LNCaP clone FGC (cell line): ENCODE results near the gene HTR4.
"Not testable (repeated sequence)": the region's sequence is repeated elsewhere in the genome, so short reads cannot be mapped to it uniquely, and the experiment has no call there.

Experiments used
- DNase-seq: peaks from one replicate; pipeline ENCODE4 v3.0.0-alpha.2; 2011; ENCODE audit warnings: low read depth
- H3K4me3 ChIP-seq: 2 replicates; pipeline ENCODE4 v1.5.1; 2011; ENCODE audit warnings: mild to moderate bottlenecking, low read depth, low read length, control low read depth
- TF ChIP-seq, protein P1 (sequence below): IDR thresholded peaks from 2 replicates; pipeline ENCODE4 v1.5.1; 2012; ENCODE audit warnings: mild to moderate bottlenecking; ENCODE audit not compliant: control insufficient read depth, insufficient read depth; ENCODE audit errors: extremely low read depth

Gene HTR4

DNA sequence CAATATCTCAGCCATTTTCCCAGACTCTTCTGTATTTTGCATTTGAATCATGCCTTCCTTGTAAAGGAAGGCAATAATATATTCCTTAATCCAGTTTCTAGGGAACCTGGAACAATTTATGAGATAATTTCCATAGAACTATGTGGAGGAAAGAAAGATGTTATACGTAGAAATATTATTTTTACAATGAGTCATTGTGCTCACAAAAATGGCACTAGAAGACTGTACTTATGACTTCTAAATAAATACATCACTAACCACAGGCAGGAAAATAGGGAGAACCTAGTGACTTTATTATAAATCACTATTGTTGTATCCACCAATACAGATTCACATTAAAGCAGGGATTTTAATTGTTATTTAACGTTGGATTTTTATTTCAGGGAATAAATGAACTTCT is 182.9 kb downstream of the HTR4 start:
- DNase-seq = no peak
- no peak overlapping the region for H3K4me3 ChIP-seq
- TF ChIP-seq, protein P1, sequence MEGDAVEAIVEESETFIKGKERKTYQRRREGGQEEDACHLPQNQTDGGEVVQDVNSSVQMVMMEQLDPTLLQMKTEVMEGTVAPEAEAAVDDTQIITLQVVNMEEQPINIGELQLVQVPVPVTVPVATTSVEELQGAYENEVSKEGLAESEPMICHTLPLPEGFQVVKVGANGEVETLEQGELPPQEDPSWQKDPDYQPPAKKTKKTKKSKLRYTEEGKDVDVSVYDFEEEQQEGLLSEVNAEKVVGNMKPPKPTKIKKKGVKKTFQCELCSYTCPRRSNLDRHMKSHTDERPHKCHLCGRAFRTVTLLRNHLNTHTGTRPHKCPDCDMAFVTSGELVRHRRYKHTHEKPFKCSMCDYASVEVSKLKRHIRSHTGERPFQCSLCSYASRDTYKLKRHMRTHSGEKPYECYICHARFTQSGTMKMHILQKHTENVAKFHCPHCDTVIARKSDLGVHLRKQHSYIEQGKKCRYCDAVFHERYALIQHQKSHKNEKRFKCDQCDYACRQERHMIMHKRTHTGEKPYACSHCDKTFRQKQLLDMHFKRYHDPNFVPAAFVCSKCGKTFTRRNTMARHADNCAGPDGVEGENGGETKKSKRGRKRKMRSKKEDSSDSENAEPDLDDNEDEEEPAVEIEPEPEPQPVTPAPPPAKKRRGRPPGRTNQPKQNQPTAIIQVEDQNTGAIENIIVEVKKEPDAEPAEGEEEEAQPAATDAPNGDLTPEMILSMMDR = no peak

- H3K4me3 ChIP-seq = no peak overlapping the region
- TF ChIP-seq, protein P1 = no peak
- DNase-seq = peak; percentile 77
These were observed 184.8 kb downstream of the HTR4 start for GRCh38 chr5:148469501-148469935.

DNA sequence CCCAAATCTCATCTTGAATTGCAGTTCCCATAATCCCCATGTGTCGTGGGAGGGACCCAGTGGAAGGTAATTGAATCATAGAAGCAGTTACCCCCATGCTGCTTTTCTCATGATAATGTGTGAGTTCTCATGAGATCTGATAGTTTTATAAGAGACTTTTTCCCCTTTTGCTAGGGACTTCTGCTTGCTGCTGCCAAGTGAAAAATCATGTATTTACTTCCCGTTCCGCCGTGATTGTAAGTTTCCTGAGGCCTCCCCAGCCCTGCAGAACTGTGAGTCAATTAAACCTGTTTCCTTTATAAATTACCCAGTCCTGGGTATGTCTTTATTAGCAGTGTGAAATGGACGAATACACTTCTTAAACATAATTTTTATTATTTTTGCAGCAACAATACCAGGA is 185.6 kb downstream of the HTR4 start:
- not testable (repeated sequence) for H3K4me3 ChIP-seq, DNase-seq

- DNase-seq = no peak
- H3K4me3 ChIP-seq = no peak overlapping the region
- TF ChIP-seq, protein P1 = no peak
These were observed 186.4 kb downstream of the HTR4 start for GRCh38 chr5:148467958-148468357.

- H3K4me3 ChIP-seq = no peak overlapping the region
- DNase-seq = no peak
- TF ChIP-seq, protein P1 = no peak
These were observed 188.1 kb downstream of the HTR4 start for GRCh38 chr5:148466236-148466580.

- TF ChIP-seq, protein P1 = no peak
- DNase-seq = no peak
These were observed 188.7 kb downstream of the HTR4 start for GRCh38 chr5:148465381-148466235.

DNA sequence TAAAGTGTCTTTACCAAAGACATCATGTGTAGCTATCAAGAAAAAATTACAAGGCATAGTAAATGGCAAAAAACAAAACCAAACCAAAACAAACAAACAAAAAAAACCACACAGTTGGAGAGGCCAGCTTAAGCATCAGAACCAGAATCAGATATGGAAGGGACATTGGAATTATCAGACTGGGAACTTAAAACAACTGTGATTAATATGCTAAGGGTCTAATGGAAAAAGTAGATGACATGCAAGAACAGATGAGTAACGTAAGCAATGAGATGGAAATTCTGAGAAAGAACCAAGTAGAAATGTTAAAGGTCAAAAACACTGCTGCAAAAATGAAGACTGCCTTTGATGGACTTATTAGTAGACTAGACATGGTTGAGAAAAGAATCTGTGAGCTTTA is 194.7 kb downstream of the HTR4 start:
- DNase-seq = no peak
- TF ChIP-seq, protein P1 = no peak
- no peak overlapping the region for H3K4me3 ChIP-seq

More at GRCh38 chr5:148465381-148466235, 188.7 kb downstream of the HTR4 start:
- H3K4me3 ChIP-seq = no peak overlapping the region
